Measurements from ENCODE around the gene DYNC1LI1. TPM values are rescaled to one million over a fixed set of nuclear protein-coding genes. Genes with fewer than 3 reads are reported as not detected.

DYNC1LI1 gene
- total and polyA plus RNA-seq, 9 of the 15 experiments (the other 6 are each of a cell fraction or from before 2014, with no cell fraction given) = 21.0 to 85.4 (median 61.3) TPM

DNA sequence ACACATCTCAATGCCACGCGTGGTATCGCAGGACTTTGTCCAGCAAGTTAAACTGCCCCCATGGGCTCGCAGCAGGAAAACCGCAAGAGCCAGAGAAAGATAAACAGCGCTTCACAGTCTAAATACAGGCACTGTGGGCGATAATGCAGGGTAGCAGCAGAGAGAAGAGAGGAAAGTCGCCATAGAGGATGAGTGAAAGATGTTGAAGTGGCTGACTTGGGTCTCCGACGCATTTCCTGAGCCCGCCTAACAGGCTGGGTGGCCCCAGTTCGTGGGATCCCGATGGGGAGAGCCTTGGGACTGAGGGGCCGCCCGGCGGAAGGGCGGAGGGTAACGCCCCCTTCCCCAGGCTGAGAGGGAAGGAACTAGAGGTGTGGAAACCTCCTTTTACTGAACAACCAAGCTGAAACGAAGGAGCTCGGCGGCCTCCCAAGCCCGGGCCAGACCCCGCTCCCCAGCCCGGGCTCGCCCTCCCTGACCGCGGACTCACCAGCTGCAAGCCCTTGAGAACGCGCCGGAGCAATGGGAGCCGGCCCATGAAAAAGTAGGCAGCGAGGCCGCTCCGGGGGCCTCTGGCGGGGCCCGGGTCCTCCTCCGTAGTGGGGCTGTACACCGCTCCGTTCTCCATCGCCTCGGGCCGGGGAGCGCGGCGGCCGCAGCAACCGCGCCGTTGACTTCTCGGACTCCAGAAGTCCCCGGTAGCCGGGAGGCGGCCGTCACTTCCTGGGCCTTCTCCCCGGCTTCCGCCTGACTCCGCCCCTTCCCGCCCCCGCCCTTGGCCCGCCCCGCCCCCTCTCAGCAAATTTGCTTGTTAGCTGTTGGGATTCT lies 68.3 kb downstream of the DYNC1LI1 start, which contains the start of gene CMTM6 (continued):
- TF ChIP-seq, protein P1, sequence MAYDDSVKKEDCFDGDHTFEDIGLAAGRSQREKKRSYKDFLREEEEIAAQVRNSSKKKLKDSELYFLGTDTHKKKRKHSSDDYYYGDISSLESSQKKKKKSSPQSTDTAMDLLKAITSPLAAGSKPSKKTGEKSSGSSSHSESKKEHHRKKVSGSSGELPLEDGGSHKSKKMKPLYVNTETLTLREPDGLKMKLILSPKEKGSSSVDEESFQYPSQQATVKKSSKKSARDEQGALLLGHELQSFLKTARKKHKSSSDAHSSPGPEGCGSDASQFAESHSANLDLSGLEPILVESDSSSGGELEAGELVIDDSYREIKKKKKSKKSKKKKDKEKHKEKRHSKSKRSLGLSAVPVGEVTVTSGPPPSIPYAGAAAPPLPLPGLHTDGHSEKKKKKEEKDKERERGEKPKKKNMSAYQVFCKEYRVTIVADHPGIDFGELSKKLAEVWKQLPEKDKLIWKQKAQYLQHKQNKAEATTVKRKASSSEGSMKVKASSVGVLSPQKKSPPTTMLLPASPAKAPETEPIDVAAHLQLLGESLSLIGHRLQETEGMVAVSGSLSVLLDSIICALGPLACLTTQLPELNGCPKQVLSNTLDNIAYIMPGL (CRISPR knock-in tag; IDR thresholded peaks at IDR 0.05) = no peak
- TF ChIP-seq MYC (IDR thresholded peaks at IDR 0.05; ENCODE audit: low read depth, low read length) (peak; percentile 74), MYC (CRISPR knock-in tag; IDR thresholded peaks at IDR 0.05; ENCODE audit: borderline replicate concordance, low read depth) (peak; percentile 62; the same call in 1 of the 2 replicates), LCOR (CRISPR knock-in tag; IDR thresholded peaks at IDR 0.05) (peak; percentile 19; the same call in 1 of the 2 replicates), IRF2 (CRISPR knock-in tag; IDR thresholded peaks at IDR 0.05) (no peak), CREB1 (IDR thresholded peaks at IDR 0.05) (peak; percentile 34; the same call in 1 of the 2 replicates), CREB1 (CRISPR knock-in tag; IDR thresholded peaks at IDR 0.05) (no peak), SNRNP70 (optimal IDR thresholded peaks at IDR 0.05; ENCODE audit: low read depth, low read length) (no peak), ZNF253 (CRISPR knock-in tag; conservative IDR thresholded peaks at IDR 0.05) (no peak), ZC3H11A (IDR thresholded peaks at IDR 0.05; ENCODE audit: low read depth, low read length) (no peak), PURB (CRISPR knock-in tag; IDR thresholded peaks at IDR 0.05; ENCODE audit: low read depth) (no peak), SMARCA4 (IDR thresholded peaks at IDR 0.05) (peak; percentile 86), CUX1 (CRISPR knock-in tag; IDR thresholded peaks at IDR 0.05) (no peak), E2F6 (IDR thresholded peaks at IDR 0.05; ENCODE audit: borderline replicate concordance in 1 of 2, extremely low read depth in 1 of 2, insufficient read depth in 1 of 2, insufficient read length in 1 of 2, low read depth in 1 of 2, low read length in 1 of 2, poor library complexity in 1 of 2, severe bottlenecking in 1 of 2) (peak in 1 of 2 experiments; percentile 36), EP300 (IDR thresholded peaks at IDR 0.05; ENCODE audit: low read length) (peak; percentile 63; the same call in 1 of the 2 replicates), CAMTA2 (CRISPR knock-in tag; conservative IDR thresholded peaks at IDR 0.05) (no peak), BACH1 (tag; IDR thresholded peaks at IDR 0.05) (no peak), GTF2E2 (tag; IDR thresholded peaks at IDR 0.05) (no peak), ZNF12 (CRISPR knock-in tag; IDR thresholded peaks at IDR 0.05) (no peak)
- TF ChIP-seq, protein P2, sequence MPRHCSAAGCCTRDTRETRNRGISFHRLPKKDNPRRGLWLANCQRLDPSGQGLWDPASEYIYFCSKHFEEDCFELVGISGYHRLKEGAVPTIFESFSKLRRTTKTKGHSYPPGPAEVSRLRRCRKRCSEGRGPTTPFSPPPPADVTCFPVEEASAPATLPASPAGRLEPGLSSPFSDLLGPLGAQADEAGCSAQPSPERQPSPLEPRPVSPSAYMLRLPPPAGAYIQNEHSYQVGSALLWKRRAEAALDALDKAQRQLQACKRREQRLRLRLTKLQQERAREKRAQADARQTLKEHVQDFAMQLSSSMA (CRISPR knock-in tag; IDR thresholded peaks at IDR 0.05) = no peak

All from K562 (cell line).